H9 (cell line): ENCODE data around the gene UBE2B. TPM values are rescaled to one million over a fixed set of nuclear protein-coding genes. Genes with fewer than 3 reads are reported as not detected.

Source experiments
- DNase-seq: peaks from one replicate; pipeline ENCODE4 v3.0.0-alpha.2; 2017
- H2AFZ ChIP-seq: one replicate; pipeline ENCODE4 v1.6.1; 2013; ENCODE audit warnings: mild to moderate bottlenecking, low read length, control low read depth, moderate library complexity
- H2AK5ac ChIP-seq: 2 replicates; pipeline ENCODE4 v1.6.1; 2013; ENCODE audit warnings: low read length, control low read depth, mixed read lengths; ENCODE audit not compliant: insufficient read length
- H2BK120ac ChIP-seq: one replicate; pipeline ENCODE4 v1.6.1; 2013; ENCODE audit warnings: low read depth, mild to moderate bottlenecking, low read length, control low read depth, inconsistent platforms; ENCODE audit not compliant: poor library complexity, severe bottlenecking
- H2BK12ac ChIP-seq: 2 replicates; pipeline ENCODE4 v1.6.1; 2013; ENCODE audit warnings: low read length, control low read depth, mixed read lengths, low read depth; ENCODE audit not compliant: insufficient read length
- H2BK15ac ChIP-seq: 2 replicates; pipeline ENCODE4 v1.6.1; 2013; ENCODE audit warnings: low read depth, low read length, control low read depth
- H2BK20ac ChIP-seq: one replicate; pipeline ENCODE4 v1.6.1; 2013; ENCODE audit warnings: low read depth, mild to moderate bottlenecking, low read length, control low read depth, inconsistent platforms; ENCODE audit not compliant: poor library complexity, severe bottlenecking
- H2BK5ac ChIP-seq: 2 replicates; pipeline ENCODE4 v1.6.1; 2013; ENCODE audit warnings: low read length, control low read depth, mixed read lengths; ENCODE audit not compliant: insufficient read length
- H3K14ac ChIP-seq: 2 replicates; pipeline ENCODE4 v1.6.1; 2013; ENCODE audit warnings: low read length, control low read depth; ENCODE audit not compliant: insufficient read depth
- H3K18ac ChIP-seq: 2 replicates; pipeline ENCODE4 v1.6.1; 2013; ENCODE audit warnings: low read depth, mild to moderate bottlenecking, mixed read lengths, low read length, control low read depth; ENCODE audit not compliant: insufficient read length
- H3K23ac ChIP-seq: 2 replicates; pipeline ENCODE4 v1.6.1; 2013; ENCODE audit warnings: low read length, control low read depth, mixed read lengths, low read depth; ENCODE audit not compliant: insufficient read length
- H3K23me2 ChIP-seq: 2 replicates; pipeline ENCODE4 v1.6.1; 2013; ENCODE audit warnings: low read depth, mild to moderate bottlenecking, mixed read lengths, low read length, control low read depth; ENCODE audit not compliant: insufficient read length, poor library complexity, severe bottlenecking
- H3K27ac ChIP-seq: 2 replicates; pipeline ENCODE4 v1.5.1; 2013; ENCODE audit warnings: low read length, control low read depth, mixed read lengths, low read depth; ENCODE audit not compliant: insufficient read length
- H3K27me3 ChIP-seq: 2 replicates; pipeline ENCODE4 v1.6.1; 2013; ENCODE audit warnings: low read length, control low read depth, inconsistent platforms; ENCODE audit not compliant: insufficient read depth
- H3K4ac ChIP-seq: 2 replicates; pipeline ENCODE4 v1.6.1; 2013; ENCODE audit warnings: low read depth, mild to moderate bottlenecking, control low read depth, inconsistent platforms, low read length, moderate library complexity
- H3K4me1 ChIP-seq: 2 replicates; pipeline ENCODE4 v1.6.1; 2013; ENCODE audit warnings: low read length, control low read depth, inconsistent platforms; ENCODE audit not compliant: insufficient read depth
- H3K4me2 ChIP-seq: 2 replicates; pipeline ENCODE4 v1.6.1; 2013; ENCODE audit warnings: low read length, control low read depth, mixed read lengths; ENCODE audit not compliant: insufficient read length, insufficient read depth
- H3K56ac ChIP-seq: 2 replicates; pipeline ENCODE4 v1.6.1; 2013; ENCODE audit warnings: low read depth, mild to moderate bottlenecking, mixed read lengths, low read length, control low read depth; ENCODE audit not compliant: insufficient read length
- H3K79me1 ChIP-seq: 2 replicates; pipeline ENCODE4 v1.6.1; 2013; ENCODE audit warnings: low read depth, mild to moderate bottlenecking, moderate library complexity, low read length, control low read depth, inconsistent platforms; ENCODE audit not compliant: insufficient read depth, poor library complexity, severe bottlenecking
- H3K79me2 ChIP-seq: 2 replicates; pipeline ENCODE4 v1.6.1; 2013; ENCODE audit warnings: low read length, control low read depth, inconsistent platforms; ENCODE audit not compliant: insufficient read depth
- H3K9ac ChIP-seq: 2 replicates; pipeline ENCODE4 v1.6.1; 2013; ENCODE audit warnings: low read length, control low read depth, mixed read lengths; ENCODE audit not compliant: insufficient read length; ENCODE audit errors: extremely low read depth
- H3K9me3 ChIP-seq: one replicate; pipeline ENCODE4 v1.6.1; 2013; ENCODE audit warnings: low read depth, low read length, inconsistent platforms; ENCODE audit not compliant: control insufficient read depth
- H3T11ph ChIP-seq: one replicate; pipeline ENCODE4 v1.6.1; 2013; ENCODE audit warnings: mild to moderate bottlenecking, low read length, control low read depth, inconsistent platforms
- H4K20me1 ChIP-seq: one replicate; pipeline ENCODE4 v1.6.1; 2013; ENCODE audit not compliant: control insufficient read depth, insufficient read length, insufficient read depth
- H4K5ac ChIP-seq: 2 replicates; pipeline ENCODE4 v1.6.1; 2013; ENCODE audit warnings: low read depth, mild to moderate bottlenecking, mixed read lengths, low read length, control low read depth; ENCODE audit not compliant: insufficient read length
- H4K8ac ChIP-seq: replicated peaks from 2 replicates; pipeline ENCODE4 v1.6.1; 2013; ENCODE audit warnings: low read length, control low read depth, mixed read lengths, low read depth; ENCODE audit not compliant: insufficient read length
- H4K91ac ChIP-seq: 2 replicates; pipeline ENCODE4 v1.6.1; 2013; ENCODE audit warnings: low read depth, mild to moderate bottlenecking, moderate library complexity, mixed read lengths, low read length, control low read depth; ENCODE audit not compliant: insufficient read length
- H3K27ac Mint-ChIP-seq, 3 experiments: 2 replicates in 2 of 3; 3 replicates in 1 of 3; pipeline ENCODE4 v1.8.0; 2020 to 2021; ENCODE audit warnings: mixed read lengths in 3 of 3, mild to moderate bottlenecking in 1 of 3, moderate library complexity in 1 of 3
- H3K27me3 Mint-ChIP-seq: 2 replicates; pipeline ENCODE4 v1.8.0; 2021; ENCODE audit warnings: low read depth, mild to moderate bottlenecking, moderate library complexity, mixed read lengths
- H3K36me3 Mint-ChIP-seq, 3 experiments: 2 replicates in 2 of 3; 3 replicates in 1 of 3; pipeline ENCODE4 v1.8.0; 2020 to 2021; ENCODE audit warnings: low read depth in 3 of 3, mixed read lengths in 3 of 3; ENCODE audit not compliant: insufficient read depth in 1 of 3
- H3K4me1 Mint-ChIP-seq, 2 experiments: 2 replicates each; pipeline ENCODE4 v1.8.0; 2020; ENCODE audit warnings: mixed read lengths in 2 of 2
- H3K4me3 Mint-ChIP-seq, 2 experiments: 2 replicates in 1 of 2; 3 replicates in 1 of 2; pipeline ENCODE4 v1.8.0; 2020 to 2021; ENCODE audit warnings: mild to moderate bottlenecking in 2 of 2, mixed read lengths in 2 of 2, moderate library complexity in 1 of 2
- H3K9me3 Mint-ChIP-seq, 2 experiments: 2 replicates in 1 of 2; 3 replicates in 1 of 2; pipeline ENCODE4 v1.8.0; 2020; ENCODE audit warnings: mild to moderate bottlenecking in 2 of 2, mixed read lengths in 2 of 2, moderate library complexity in 1 of 2
- CTCF ChIP-seq: fragments of 200-600 bp; sonication (generic); conservative IDR thresholded peaks from 3 replicates; pipeline ENCODE4 v1.8.0; 2021; ENCODE audit warnings: antibody characterized with exemption, mild to moderate bottlenecking
- WGBS: extraction: QIAGEN DNeasy Blood & Tissue Kit; methylation state at CpG from one replicate; pipeline ENCODE4 v1.1.7; 2013; ENCODE audit warnings: missing lambda C conversion rate, low lambda C conversion rate, mixed read lengths; ENCODE audit not compliant: insufficient read length; ENCODE audit errors: extremely low coverage; 5-methylcytosine and 5-hydroxymethylcytosine counted together
- total RNA-seq: library from RNA; stranded (reverse); gene quantifications from 2 replicates; pipeline ENCODE4 v1.2.1, GENCODE V29; 2021

Gene UBE2B
- total RNA-seq, 1 experiment from 2014 or later: 50.3 TPM

DNA sequence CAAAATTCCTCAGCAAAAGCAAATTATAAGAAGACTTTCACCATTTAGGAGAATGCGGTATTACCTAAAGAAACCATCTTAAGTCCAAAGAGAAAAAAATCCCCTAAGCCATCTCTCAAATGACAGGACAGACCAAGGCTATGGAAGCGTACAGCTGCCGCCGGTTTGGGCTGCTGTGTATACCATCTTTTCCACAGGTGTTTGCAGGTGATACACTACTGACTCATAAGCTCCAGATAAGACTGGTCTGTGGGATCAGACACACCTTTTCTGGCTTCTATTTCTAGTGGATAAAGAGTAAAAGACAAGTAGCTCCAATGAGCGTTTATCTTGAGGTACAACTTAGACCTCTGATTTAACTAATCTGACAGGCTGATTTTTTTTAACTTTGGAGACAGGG is 32.6 kb downstream of the UBE2B start:
- peak overlapping the region in 2 of 3 experiments; percentile 68 to 82; a peak in 2 of 7 replicates for H3K27ac Mint-ChIP-seq
- Histone ChIP-seq H2AK5ac (no peak overlapping the region), H3K79me1 (no peaks in the 10 kb centered on the region), H3K4me2 (no peak overlapping the region), H4K5ac (no peak overlapping the region), H2BK12ac (no peak overlapping the region), H2BK120ac (no peak overlapping the region), H2BK20ac (no peak overlapping the region), H2BK5ac (no peak overlapping the region), H3K18ac (no peak overlapping the region), H3K14ac (no peak overlapping the region), H3K4me1 (no peaks in the 10 kb centered on the region), H3K79me2 (no peaks in the 10 kb centered on the region), H2AFZ (no peak overlapping the region), H4K91ac (no peak overlapping the region), H3K4ac (no peak overlapping the region), H3T11ph (no peak overlapping the region), H3K27me3 (no peaks in the 10 kb centered on the region), H4K20me1 (no peaks in the 10 kb centered on the region), H3K9ac (no peak overlapping the region), H3K9me3 (no peaks in the 10 kb centered on the region), H3K23me2 (no peaks in the 10 kb centered on the region), H3K23ac (no peak overlapping the region), H3K27ac (no peak overlapping the region), H3K56ac (no peak overlapping the region), H4K8ac (no peak overlapping the region), H2BK15ac (no peak overlapping the region)
- no peak overlapping the region for H3K4me3 Mint-ChIP-seq
- no peaks in the 10 kb centered on the region for H3K27me3 Mint-ChIP-seq
- no peak for TF ChIP-seq CTCF
- no peaks in the 10 kb centered on the region for H3K4me1 Mint-ChIP-seq
- WGBS: no CpG with 5 or more reads among the region's 5 CpGs
- no peaks in the 10 kb centered on the region for H3K9me3 Mint-ChIP-seq
- H3K36me3 Mint-ChIP-seq: peaks cover 7 to 43% (median 42%) of the 10 kb centered on the region in 3 experiments; a peak in 6 of 7 replicates
- DNase-seq: no peak
